Skeletal muscle tissue (tissue), 4 donors: ENCODE results near the gene KCNIP1. TPM values are rescaled to one million over a fixed set of nuclear protein-coding genes. Genes with fewer than 3 reads are reported as not detected.

Source experiments
- H3K27ac ChIP-seq: one replicate; pipeline ENCODE4 v1.7.0; 2013; ENCODE audit warnings: mild to moderate bottlenecking, low read depth, low read length, inconsistent platforms
- H3K27me3 ChIP-seq, 3 donors: one replicate each; pipeline ENCODE4 v1.7.0; 2013; ENCODE audit warnings: low read length in 3 of 3; ENCODE audit not compliant: control insufficient read depth in 3 of 3, insufficient read depth in 3 of 3
- H3K36me3 ChIP-seq, 3 donors: one replicate each; pipeline ENCODE4 v1.7.0; 2013; ENCODE audit warnings: low read length in 3 of 3; ENCODE audit not compliant: control insufficient read depth in 3 of 3, insufficient read depth in 3 of 3
- H3K4me1 ChIP-seq, 3 donors: one replicate each; pipeline ENCODE4 v1.7.0; 2013; ENCODE audit warnings: low read length in 3 of 3, mild to moderate bottlenecking in 3 of 3; ENCODE audit not compliant: control insufficient read depth in 3 of 3, insufficient read depth in 3 of 3
- H3K4me3 ChIP-seq, 3 donors: one replicate each; pipeline ENCODE4 v1.7.0; 2013; ENCODE audit warnings: low read length in 3 of 3
- H3K9ac ChIP-seq, 3 donors: one replicate each; pipeline ENCODE4 v1.7.0; 2013; ENCODE audit warnings: low read length in 3 of 3, mild to moderate bottlenecking in 3 of 3, moderate library complexity in 2 of 3, low read depth in 1 of 3
- H3K9me3 ChIP-seq, 3 donors: one replicate each; pipeline ENCODE4 v1.7.0; 2013; ENCODE audit warnings: low read length in 3 of 3; ENCODE audit not compliant: control insufficient read depth in 3 of 3
- total RNA-seq: library from RNA; depleted of rRNA; stranded (reverse); fragments of >200 nt; gene quantifications from one replicate; pipeline ENCODE4 v1.2.3, GENCODE V29; 2014
- donor health status: Osteomylitis.

The KCNIP1 gene
- 4.2 TPM for total RNA-seq

- no peak within 1 kb of the TSS for H3K4me3 ChIP-seq
These were observed at the start of gene KCNIP1 for GRCh38 chr5:170503990-170504596. KCNIP1 (plus strand) TSS chr5:170504020.

GRCh38 chr5:170463426-170463825 lies 40.4 kb upstream of the KCNIP1 start:
- no peak overlapping the region for H3K4me3 ChIP-seq
- H3K27me3 ChIP-seq, result peaks cover 0 to 3% (median 0%) of the 10 kb centered on the region in 3 donors
- H3K27ac ChIP-seq, result no peak overlapping the region
- no peak overlapping the region for H3K9ac ChIP-seq
- no peaks in the 10 kb centered on the region for H3K4me1 ChIP-seq
- H3K36me3 ChIP-seq, result no peaks in the 10 kb centered on the region
- H3K9me3 ChIP-seq, result peaks cover 0 to 3% (median 0%) of the 10 kb centered on the region in 3 donors

More at GRCh38 chr5:170503990-170504596, at the start of gene KCNIP1:
- Histone ChIP-seq H3K9me3 (peaks cover 0 to 3% (median 0%) of the 10 kb centered on the region in 3 donors), H3K36me3 (no peaks in the 10 kb centered on the region), H3K27me3 (peaks cover 29 to 47% (median 41%) of the 10 kb centered on the region in 3 donors), H3K9ac (no peak within 1 kb of the TSS), H3K4me1 (no peaks in the 10 kb centered on the region), H3K27ac (no peak within 1 kb of the TSS)

DNA sequence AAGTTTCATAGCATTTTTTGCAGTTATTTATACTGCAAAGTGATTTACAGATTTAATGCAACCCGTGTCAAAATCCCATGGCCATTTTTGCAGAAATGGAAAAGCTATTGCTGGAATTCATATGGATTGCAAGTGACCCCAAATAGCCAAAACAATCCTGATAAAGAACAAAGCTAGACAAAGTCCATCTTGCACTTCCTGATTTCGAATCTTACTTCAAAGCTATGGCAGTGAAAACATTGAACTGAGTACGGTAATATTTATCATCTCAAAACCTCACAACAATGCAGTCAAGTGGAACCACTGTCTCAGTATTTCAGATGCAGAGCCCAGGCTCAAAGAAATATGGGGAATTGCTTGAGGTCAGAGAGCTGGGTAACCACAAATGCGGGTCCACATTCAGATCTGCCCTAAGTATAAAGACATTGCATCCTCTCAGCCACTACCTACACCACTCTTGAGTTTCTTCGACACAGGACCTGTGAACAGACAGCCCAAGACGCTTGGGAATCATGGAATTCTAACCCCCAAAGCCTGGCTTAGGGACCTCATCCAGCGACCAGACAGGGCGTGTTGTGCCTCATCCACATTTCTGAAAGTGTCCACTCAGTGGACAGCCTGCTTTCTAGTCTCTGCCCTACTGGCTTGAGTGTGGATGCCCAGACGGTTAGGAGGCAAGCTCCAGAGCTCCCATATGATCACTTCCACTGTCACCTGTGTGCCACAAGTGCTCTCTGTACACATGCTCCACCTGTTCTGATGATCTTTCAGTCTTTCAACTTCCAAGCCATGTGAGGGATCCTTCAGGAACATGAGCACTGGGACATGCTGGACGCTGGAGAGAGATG lies 39.3 kb upstream of the KCNIP1 start:
- H3K27ac ChIP-seq, result no peak overlapping the region
- H3K9me3 ChIP-seq, result peaks cover 0 to 3% (median 0%) of the 10 kb centered on the region in 3 donors
- peaks cover 0 to 3% (median 0%) of the 10 kb centered on the region in 3 donors for H3K27me3 ChIP-seq
- H3K4me1 ChIP-seq, result no peaks in the 10 kb centered on the region
- H3K4me3 ChIP-seq, result no peak overlapping the region
- no peaks in the 10 kb centered on the region for H3K36me3 ChIP-seq
- H3K9ac ChIP-seq, result no peak overlapping the region

- Histone ChIP-seq H3K9ac (no peak overlapping the region), H3K9me3 (no peaks in the 10 kb centered on the region), H3K27ac (no peak overlapping the region), H3K4me1 (no peaks in the 10 kb centered on the region), H3K27me3 (peaks cover 0 to 6% (median 0%) of the 10 kb centered on the region in 3 donors), H3K36me3 (no peaks in the 10 kb centered on the region), H3K4me3 (no peak overlapping the region)
These were observed 37.3 kb upstream of the KCNIP1 start for GRCh38 chr5:170466553-170466952.

GRCh38 chr5:170466988-170467707 lies 36.7 kb upstream of the KCNIP1 start:
- Histone ChIP-seq H3K9me3 (no peaks in the 10 kb centered on the region), H3K4me1 (no peaks in the 10 kb centered on the region), H3K27me3 (peaks cover 0 to 10% (median 0%) of the 10 kb centered on the region in 3 donors), H3K27ac (no peak overlapping the region), H3K9ac (no peak overlapping the region), H3K4me3 (no peak overlapping the region), H3K36me3 (no peaks in the 10 kb centered on the region)

GRCh38 chr5:170468633-170469285 lies 35.1 kb upstream of the KCNIP1 start:
- Histone ChIP-seq H3K27me3 (peaks cover 0 to 14% (median 0%) of the 10 kb centered on the region in 3 donors), H3K9ac (no peak overlapping the region), H3K36me3 (no peaks in the 10 kb centered on the region), H3K27ac (no peak overlapping the region), H3K4me1 (no peaks in the 10 kb centered on the region), H3K9me3 (no peaks in the 10 kb centered on the region), H3K4me3 (no peak overlapping the region)

- peaks cover 0 to 15% (median 0%) of the 10 kb centered on the region in 3 donors for H3K27me3 ChIP-seq
- H3K36me3 ChIP-seq, result no peaks in the 10 kb centered on the region
- H3K27ac ChIP-seq, result no peak overlapping the region
- H3K4me3 ChIP-seq, result no peak overlapping the region
- no peak overlapping the region for H3K9ac ChIP-seq
- no peaks in the 10 kb centered on the region for H3K9me3 ChIP-seq
- no peaks in the 10 kb centered on the region for H3K4me1 ChIP-seq
These were observed 34.4 kb upstream of the KCNIP1 start for GRCh38 chr5:170469414-170469813.

DNA sequence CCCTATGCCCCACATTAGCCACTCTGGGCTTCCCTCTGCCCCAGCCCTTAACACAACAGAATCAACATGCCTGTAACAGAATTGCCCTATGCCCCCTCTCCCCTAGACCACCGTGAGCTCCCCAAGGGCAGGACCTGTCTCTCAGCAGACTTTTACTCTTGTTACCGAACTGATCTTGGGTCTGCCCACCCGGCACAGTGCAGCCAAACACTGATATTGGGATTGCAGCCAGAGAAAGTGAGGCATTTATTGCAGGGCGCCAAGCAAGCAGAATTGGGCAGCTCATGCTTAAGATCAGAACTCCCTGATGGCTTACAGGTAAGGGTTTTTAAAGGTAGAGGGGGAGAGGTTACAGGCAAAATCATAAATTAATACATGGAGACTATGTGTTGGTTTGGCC lies 33.5 kb upstream of the KCNIP1 start:
- H3K9ac ChIP-seq, result no peak overlapping the region
- H3K4me3 ChIP-seq, result no peak overlapping the region
- no peak overlapping the region for H3K27ac ChIP-seq
- peaks cover 0 to 15% (median 0%) of the 10 kb centered on the region in 3 donors for H3K27me3 ChIP-seq
- H3K9me3 ChIP-seq, result no peaks in the 10 kb centered on the region
- H3K36me3 ChIP-seq, result no peaks in the 10 kb centered on the region
- no peaks in the 10 kb centered on the region for H3K4me1 ChIP-seq

GRCh38 chr5:170470808-170471404 lies 32.9 kb upstream of the KCNIP1 start:
- Histone ChIP-seq H3K4me3 (no peak overlapping the region), H3K9me3 (no peaks in the 10 kb centered on the region), H3K27ac (no peak overlapping the region), H3K27me3 (peaks cover 0 to 11% (median 0%) of the 10 kb centered on the region in 3 donors), H3K4me1 (no peaks in the 10 kb centered on the region), H3K9ac (no peak overlapping the region), H3K36me3 (no peaks in the 10 kb centered on the region)
